RWPE1 (cell line): ENCODE measurements around the gene MECP2.

Source experiments
- CTCF ChIA-PET: fragments of 350-600 bp; sonication (Branson Sonifier 250); formaldehyde crosslinking; extraction: SDS; loops from one replicate; lab custom pipeline; 2021; lab: Yijun Ruan, JAX
- POLR2A ChIA-PET: fragments of 400-600 bp; formaldehyde crosslinking; extraction: SDS; loops from one replicate; lab custom pipeline; 2020; ENCODE audit warnings: antibody characterized with exemption; ENCODE audit not compliant: low non-redundant PET; lab: Yijun Ruan, JAX
- DNase-seq: peaks from one replicate; pipeline ENCODE4 v3.0.0; 2012; ENCODE audit warnings: low spot score
- H3K27ac ChIP-seq: fragments of 450-650 bp; 2 replicates; pipeline ENCODE4 v1.5.1; 2017
- TF ChIP-seq, protein P1 (sequence below): fragments of 450-650 bp; conservative IDR thresholded peaks from 2 replicates; pipeline ENCODE4 v1.5.1; 2017; ENCODE audit warnings: low read depth, mild to moderate bottlenecking

Gene MECP2

GRCh38 chrX:154049209-154050112 lies 48.1 kb downstream of the MECP2 start:
- ChIA-PET POLR2A (no interaction called here), CTCF (no interaction called here)
- TF ChIP-seq, protein P1, sequence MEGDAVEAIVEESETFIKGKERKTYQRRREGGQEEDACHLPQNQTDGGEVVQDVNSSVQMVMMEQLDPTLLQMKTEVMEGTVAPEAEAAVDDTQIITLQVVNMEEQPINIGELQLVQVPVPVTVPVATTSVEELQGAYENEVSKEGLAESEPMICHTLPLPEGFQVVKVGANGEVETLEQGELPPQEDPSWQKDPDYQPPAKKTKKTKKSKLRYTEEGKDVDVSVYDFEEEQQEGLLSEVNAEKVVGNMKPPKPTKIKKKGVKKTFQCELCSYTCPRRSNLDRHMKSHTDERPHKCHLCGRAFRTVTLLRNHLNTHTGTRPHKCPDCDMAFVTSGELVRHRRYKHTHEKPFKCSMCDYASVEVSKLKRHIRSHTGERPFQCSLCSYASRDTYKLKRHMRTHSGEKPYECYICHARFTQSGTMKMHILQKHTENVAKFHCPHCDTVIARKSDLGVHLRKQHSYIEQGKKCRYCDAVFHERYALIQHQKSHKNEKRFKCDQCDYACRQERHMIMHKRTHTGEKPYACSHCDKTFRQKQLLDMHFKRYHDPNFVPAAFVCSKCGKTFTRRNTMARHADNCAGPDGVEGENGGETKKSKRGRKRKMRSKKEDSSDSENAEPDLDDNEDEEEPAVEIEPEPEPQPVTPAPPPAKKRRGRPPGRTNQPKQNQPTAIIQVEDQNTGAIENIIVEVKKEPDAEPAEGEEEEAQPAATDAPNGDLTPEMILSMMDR = no peak

GRCh38 chrX:154048398-154048797 lies 49.1 kb downstream of the MECP2 start:
- no peak for DNase-seq
- POLR2A ChIA-PET = no interaction called here
- TF ChIP-seq, protein P1 = no peak
- CTCF ChIA-PET = no interaction called here
- peak overlapping the region; percentile 75 for H3K27ac ChIP-seq

More at GRCh38 chrX:154049209-154050112, 48.1 kb downstream of the MECP2 start:
- peak overlapping the region; percentile 36 for H3K27ac ChIP-seq
- no peak for DNase-seq

DNA sequence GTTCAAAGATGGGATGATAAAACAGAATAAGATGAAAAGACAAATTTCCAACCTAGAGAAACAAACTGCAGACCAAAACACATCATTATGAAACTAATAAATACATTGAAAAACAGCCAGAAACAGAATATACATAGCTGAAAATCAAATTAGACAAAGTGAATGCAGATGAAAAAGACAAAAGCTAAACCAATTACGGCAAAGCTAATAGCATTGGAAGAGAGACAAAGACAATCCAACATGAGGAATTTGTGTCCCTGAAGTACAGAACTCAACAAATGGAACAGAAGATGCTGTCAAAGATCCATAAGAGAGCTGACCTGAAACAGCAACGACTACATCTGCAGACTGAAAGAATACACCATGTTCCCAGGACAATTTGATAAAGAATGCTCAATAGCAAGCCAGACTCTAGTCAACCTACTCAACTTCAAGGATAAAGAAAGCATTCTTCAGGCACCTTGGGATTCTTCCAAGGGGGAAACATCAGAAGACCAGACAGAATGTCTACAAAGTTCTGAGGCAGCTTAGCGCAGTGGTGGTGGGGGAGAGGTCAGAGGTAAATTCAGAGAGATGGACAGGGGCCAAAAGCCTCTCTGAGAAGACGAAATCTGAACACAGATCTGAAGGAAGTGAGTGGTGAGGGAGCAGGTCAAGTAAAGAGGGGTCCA lies 50.4 kb downstream of the MECP2 start:
- H3K27ac ChIP-seq = peak overlapping the region; percentile 75
- POLR2A ChIA-PET = no interaction called here
- TF ChIP-seq, protein P1 = no peak

DNA sequence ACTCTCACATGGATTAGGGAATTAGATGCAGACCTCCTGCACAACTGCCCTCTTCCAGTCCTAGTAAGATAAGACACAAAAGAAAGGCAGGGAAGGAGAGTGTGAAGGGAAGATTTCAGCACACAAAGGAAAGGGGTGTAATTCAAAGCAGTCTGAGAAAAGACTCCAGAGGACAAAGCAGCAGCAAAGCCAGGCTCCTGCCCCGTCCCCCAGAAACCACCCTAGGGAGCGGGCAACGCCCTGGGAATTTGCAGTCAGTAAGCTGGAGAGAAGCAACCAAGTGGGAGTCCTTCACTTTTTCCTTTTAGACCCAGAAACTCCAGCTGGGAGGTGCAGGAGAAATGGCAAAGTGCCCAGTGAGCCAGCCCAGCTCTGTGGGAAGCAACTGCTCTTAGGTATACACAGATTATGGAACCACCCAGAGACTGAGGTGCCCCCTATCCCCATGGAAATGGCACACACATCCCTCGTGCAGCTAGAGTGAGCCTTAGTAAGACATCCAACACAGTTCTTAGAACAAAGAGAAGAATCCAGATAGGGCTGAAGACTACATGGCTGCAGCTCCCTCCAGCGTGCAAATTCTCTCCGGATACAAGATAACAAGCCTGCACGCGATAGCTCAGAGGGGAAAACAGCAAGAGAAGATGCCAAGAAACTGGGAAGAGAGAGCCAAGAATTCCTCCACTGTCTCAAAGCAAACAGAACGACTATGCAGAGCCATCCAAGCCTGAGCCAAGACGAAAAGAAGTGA lies 51.3 kb downstream of the MECP2 start:
- H3K27ac ChIP-seq = peak overlapping the region; percentile 90
- ChIA-PET POLR2A (no interaction called here), CTCF (no interaction called here)
- TF ChIP-seq, protein P1 = no peak
- no peak for DNase-seq

More for the DNA sequence above, 50.4 kb downstream of the MECP2 start:
- no peak for DNase-seq
- CTCF ChIA-PET = no interaction called here

GRCh38 chrX:154044091-154044490 lies 53.4 kb downstream of the MECP2 start:
- TF ChIP-seq, protein P1 = no peak
- ChIA-PET CTCF (no interaction called here), POLR2A (no interaction called here)
- H3K27ac ChIP-seq = peak overlapping the region; percentile 40; the same call in 1 of the 2 replicates
- no peak for DNase-seq
